ENCODE results near the gene PPP3R1.

PPP3R1 gene

GRCh38 chr2:68230241-68231060 lies 21.9 kb downstream of the PPP3R1 start:
- H3K4me3 ChIP-seq (ENCODE audit: low read length) = no peak overlapping the region
- no peak for DNase-seq (ENCODE audit: low read depth)
- TF ChIP-seq CTCF (IDR thresholded peaks at IDR 0.05; ENCODE audit: insufficient read depth, low read depth, low read length, missing control alignments) = no peak

GRCh38 chr2:68226794-68227193 lies 25.5 kb downstream of the PPP3R1 start:
- no peak for TF ChIP-seq CTCF (IDR thresholded peaks at IDR 0.05; ENCODE audit: insufficient read depth, low read depth, low read length, missing control alignments)
- H3K4me3 ChIP-seq (ENCODE audit: low read length) = no peak overlapping the region
- DNase-seq (ENCODE audit: low read depth) = no peak

- TF ChIP-seq CTCF (IDR thresholded peaks at IDR 0.05; ENCODE audit: insufficient read depth, low read depth, low read length, missing control alignments) = peak; percentile 40
- no peak overlapping the region for H3K4me3 ChIP-seq (ENCODE audit: low read length)
- peak; percentile 51 for DNase-seq (ENCODE audit: low read depth)
These were observed 27.2 kb downstream of the PPP3R1 start for GRCh38 chr2:68225119-68225632.

GRCh38 chr2:68223419-68223818 lies 28.9 kb downstream of the PPP3R1 start:
- H3K4me3 ChIP-seq (ENCODE audit: low read length) = no peak overlapping the region
- no peak for DNase-seq (ENCODE audit: low read depth)
- no peak for TF ChIP-seq CTCF (IDR thresholded peaks at IDR 0.05; ENCODE audit: insufficient read depth, low read depth, low read length, missing control alignments)

GRCh38 chr2:68222287-68222686 lies 30.0 kb downstream of the PPP3R1 start:
- TF ChIP-seq CTCF (IDR thresholded peaks at IDR 0.05; ENCODE audit: insufficient read depth, low read depth, low read length, missing control alignments) = no peak
- no peak overlapping the region for H3K4me3 ChIP-seq (ENCODE audit: low read length)
- no peak for DNase-seq (ENCODE audit: low read depth)

- DNase-seq (ENCODE audit: low read depth) = no peak
- H3K4me3 ChIP-seq (ENCODE audit: low read length) = no peak overlapping the region
- no peak for TF ChIP-seq CTCF (IDR thresholded peaks at IDR 0.05; ENCODE audit: insufficient read depth, low read depth, low read length, missing control alignments)
These were observed 33.9 kb downstream of the PPP3R1 start for GRCh38 chr2:68218343-68218901.

All from epithelial cell of esophagus (primary cell).